NCI-H526 (cell line): Measurements from ENCODE around the gene SEC16B.
A peak's percentile ranks its signal among the peaks of the same experiment; 100 is the strongest.

Experiments used
- DNase-seq, 2 experiments: peaks; one replicate each; lab custom pipeline; 2025; lab: John Stamatoyannopoulos, UW

The SEC16B gene

GRCh38 chr1:177912991-177913390 lies 56.9 kb downstream of the SEC16B start:
- no peak for DNase-seq

DNA sequence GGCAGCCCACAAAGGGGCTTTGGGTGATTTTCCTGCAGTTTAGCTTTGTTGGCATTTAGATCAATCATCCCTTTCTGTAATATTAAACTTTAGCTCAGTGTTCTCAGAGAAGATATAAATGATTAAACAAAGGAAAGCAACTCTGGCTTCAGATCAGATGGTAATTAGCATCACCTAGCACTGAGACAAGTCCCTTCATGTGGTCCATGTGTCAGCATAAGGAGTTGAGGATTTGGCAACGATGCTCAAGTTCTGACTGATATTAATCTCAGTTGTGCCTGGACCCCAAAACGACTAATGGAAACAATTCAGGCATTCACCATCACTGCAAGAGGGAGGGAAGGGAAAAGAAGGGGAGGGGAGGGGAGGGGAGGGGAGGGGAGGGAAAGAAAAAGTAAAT lies 60.4 kb downstream of the SEC16B start:
- DNase-seq, result no peak

- peak; percentile 80 to 84 for DNase-seq
Measured at GRCh38 chr1:177907000-177907399, 62.9 kb downstream of the SEC16B start.

DNA sequence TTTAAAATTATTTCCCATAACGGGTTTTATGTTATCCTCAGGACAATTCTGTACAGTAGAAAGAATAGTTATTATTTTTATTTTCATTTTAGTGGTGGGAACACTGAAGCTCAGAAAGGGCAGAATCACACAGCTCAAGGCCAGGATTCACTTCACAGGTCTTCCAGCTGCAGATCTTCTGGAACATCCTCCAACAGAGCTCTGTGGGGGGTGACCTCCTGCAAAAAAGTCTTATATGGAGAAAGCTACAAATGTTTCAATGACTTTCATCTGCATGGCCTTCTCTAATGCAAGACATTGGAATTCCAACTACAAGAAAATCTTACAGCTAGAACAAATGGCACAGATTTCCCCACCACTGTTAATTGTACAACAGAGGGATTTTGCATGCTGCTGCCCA lies 64.2 kb downstream of the SEC16B start:
- no peak for DNase-seq

GRCh38 chr1:177902266-177902665 lies 67.6 kb downstream of the SEC16B start:
- DNase-seq, result no peak

- peak; percentile 51 to 68 for DNase-seq
Measured at GRCh38 chr1:177897998-177898654, 71.7 kb downstream of the SEC16B start.

DNA sequence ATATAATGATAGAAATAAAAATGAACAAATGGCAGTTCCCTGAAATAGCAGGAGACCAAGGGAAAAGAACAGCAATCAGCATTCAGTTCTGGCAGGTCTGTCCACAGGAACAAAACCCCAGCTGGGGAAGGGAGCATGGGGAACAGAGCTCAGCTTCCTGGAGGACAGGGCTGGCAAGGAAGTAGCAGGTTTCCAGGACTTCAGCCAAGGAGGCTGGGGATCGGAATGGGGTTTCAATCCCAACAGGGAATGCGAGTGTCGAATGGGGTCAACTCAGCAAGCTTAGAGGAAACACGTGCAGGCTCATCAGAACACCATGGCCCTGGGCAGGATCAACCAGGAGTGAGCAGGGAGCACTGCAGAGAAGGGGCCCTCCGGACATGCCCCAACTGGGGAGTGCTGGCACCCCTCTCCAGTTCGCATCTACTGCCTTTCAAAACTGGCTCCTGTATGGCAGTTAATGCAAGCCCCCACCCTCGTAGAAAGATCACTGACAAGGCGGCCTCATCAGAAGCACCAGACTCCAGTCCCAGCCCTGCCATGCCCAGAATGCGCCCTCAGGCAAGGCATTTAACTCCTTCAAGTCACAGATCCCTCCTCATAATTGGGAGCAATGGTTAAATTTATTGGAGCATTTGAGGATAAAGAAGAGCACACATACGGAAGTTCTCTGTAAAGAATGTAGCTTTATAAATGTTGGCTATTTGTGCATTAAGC lies 72.4 kb downstream of the SEC16B start:
- no peak for DNase-seq
